Keratinocyte (primary cell): ENCODE measurements around the gene OAS3. TPM values are rescaled to one million over a fixed set of nuclear protein-coding genes. Genes with fewer than 3 reads are reported as not detected.

Source experiments
- DNase-seq: peaks from one replicate; pipeline ENCODE4 v3.0.0-alpha.2; 2011; ENCODE audit warnings: low read depth, missing footprints, low spot score
- FAIRE-seq: peaks from 2 replicates; lab custom pipeline; 2011; peaks lifted over from hg19 to GRCh38; lab: Jason Lieb, UNC
- H2AFZ ChIP-seq: 2 replicates; pipeline ENCODE4 v1.6.0; 2012; ENCODE audit warnings: low read length, control low read depth, inconsistent platforms; ENCODE audit not compliant: control insufficient read depth
- H3K27ac ChIP-seq: 2 replicates; pipeline ENCODE4 v1.5.1; 2011; ENCODE audit warnings: low read length; ENCODE audit not compliant: control insufficient read depth, insufficient read depth
- H3K27me3 ChIP-seq: 3 replicates; pipeline ENCODE4 v1.6.0; 2011; ENCODE audit warnings: low read length; ENCODE audit not compliant: control insufficient read depth, insufficient read depth; ENCODE audit errors: extremely low read depth
- H3K36me3 ChIP-seq, 2 experiments: 2 replicates in 1 of 2; 3 replicates in 1 of 2; pipeline ENCODE4 v1.5.1; 2011; ENCODE audit warnings: low read length in 2 of 2, mild to moderate bottlenecking in 1 of 2; ENCODE audit not compliant: control insufficient read depth in 2 of 2, insufficient read depth in 2 of 2; ENCODE audit errors: extremely low read depth in 1 of 2
- H3K4me1 ChIP-seq: 3 replicates; pipeline ENCODE4 v1.5.1; 2011; ENCODE audit warnings: low read length; ENCODE audit not compliant: control insufficient read depth, insufficient read depth; ENCODE audit errors: extremely low read depth
- H3K4me2 ChIP-seq: 3 replicates; pipeline ENCODE4 v1.6.0; 2011; ENCODE audit warnings: low read depth, low read length; ENCODE audit not compliant: control insufficient read depth, insufficient read depth; ENCODE audit errors: extremely low read depth
- H3K4me3 ChIP-seq, 3 experiments: fragments of 200-600 bp in 1 of 3; sonication (generic) in 1 of 3; 2 replicates in 2 of 3; 3 replicates in 1 of 3; pipeline ENCODE4 v1.5.1; 2011 to 2016; ENCODE audit warnings: low read length in 3 of 3, mild to moderate bottlenecking in 3 of 3, control low read depth in 2 of 3, inconsistent platforms in 1 of 3, low read depth in 1 of 3, mixed read lengths in 1 of 3, mixed run types in 1 of 3, moderate library complexity in 1 of 3; ENCODE audit not compliant: control insufficient read depth in 2 of 3, insufficient read depth in 2 of 3; ENCODE audit errors: extremely low read depth in 1 of 3
- H3K79me2 ChIP-seq: 2 replicates; pipeline ENCODE4 v1.6.0; 2012; ENCODE audit warnings: low read length; ENCODE audit not compliant: control insufficient read depth, insufficient read depth
- H3K9ac ChIP-seq: 3 replicates; pipeline ENCODE4 v1.6.0; 2011; ENCODE audit warnings: low read length; ENCODE audit not compliant: control insufficient read depth, insufficient read depth; ENCODE audit errors: extremely low read depth
- H3K9me1 ChIP-seq: 3 replicates; pipeline ENCODE4 v1.6.0; 2011; ENCODE audit warnings: low read length; ENCODE audit not compliant: control insufficient read depth, insufficient read depth; ENCODE audit errors: extremely low read depth
- H3K9me3 ChIP-seq: 2 replicates; pipeline ENCODE4 v1.5.1; 2012; ENCODE audit warnings: low read depth, low read length; ENCODE audit not compliant: control insufficient read depth
- H4K20me1 ChIP-seq: 3 replicates; pipeline ENCODE4 v1.6.0; 2011; ENCODE audit warnings: low read length; ENCODE audit not compliant: control insufficient read depth, insufficient read depth; ENCODE audit errors: extremely low read depth
- EZH2 ChIP-seq: IDR thresholded peaks from one replicate; pipeline ENCODE4 v1.6.1; 2012; ENCODE audit warnings: inconsistent platforms, mild to moderate bottlenecking, low read length, moderate library complexity
- dilution Hi-C: fragments of 300-500 bp; cut with MboI; formaldehyde crosslinking; loops from one replicate; pipeline ENCODE4 v1.7.0; 2020; ENCODE audit warnings: low sequenced_read_pairs; ENCODE audit not compliant: extremely low pct_ligation_motif_present
- polyA plus RNA-seq, 5 experiments: library from polyadenylated mRNA; depleted of rRNA in 3 of 5; stranded (reverse) in 3 of 5; stranded (forward) in 1 of 5; unstranded in 1 of 5; fragments of >200 nt; gene quantifications; 1 replicate in 1 of 5; 2 replicates in 3 of 5; 3 replicates in 1 of 5; pipeline versions ENCODE4 v1.2.1 to v1.2.3, GENCODE V29; 2011 to 2012; ENCODE audit warnings: missing spikeins in 2 of 5, low read depth in 1 of 5, low replicate concordance in 1 of 5
- TF ChIP-seq, protein P1 (sequence below), 3 experiments: IDR thresholded peaks in 1 of 3; conservative IDR thresholded peaks in 1 of 3; optimal IDR thresholded peaks in 1 of 3; 2 replicates in 2 of 3; 3 replicates in 1 of 3; pipeline versions ENCODE3 to v1.5.1; 2011; ENCODE audit warnings: low read length in 3 of 3, mild to moderate bottlenecking in 3 of 3, moderate library complexity in 2 of 3, control low read depth in 1 of 3, inconsistent platforms in 1 of 3; ENCODE audit not compliant: insufficient read depth in 2 of 3; ENCODE audit errors: extremely low read depth in 1 of 3

The OAS3 gene
- polyA plus RNA-seq, 1 donor (not counting 4 experiments of a cell fraction or from before 2014, with no cell fraction given) = 59.2 TPM

DNA sequence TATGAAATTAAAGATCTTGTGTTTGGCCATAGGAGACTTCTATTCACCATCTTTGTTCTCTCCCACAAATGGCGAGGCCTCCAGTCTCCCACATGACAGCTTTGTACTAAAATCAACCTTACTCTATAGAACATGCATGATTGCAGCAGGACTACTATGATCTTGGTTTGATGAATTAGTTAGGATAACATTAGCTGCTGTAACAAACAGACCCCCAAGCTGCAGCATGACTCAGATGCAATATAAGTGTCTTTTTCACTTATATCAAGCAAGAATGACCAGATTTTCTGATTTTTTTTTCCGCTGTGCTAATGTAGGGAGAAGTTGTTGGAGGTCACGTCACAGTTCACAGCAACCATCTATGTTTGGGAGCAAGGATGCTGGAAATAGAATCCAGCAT lies 10.8 kb upstream of the OAS3 start:
- TF ChIP-seq, protein P1, sequence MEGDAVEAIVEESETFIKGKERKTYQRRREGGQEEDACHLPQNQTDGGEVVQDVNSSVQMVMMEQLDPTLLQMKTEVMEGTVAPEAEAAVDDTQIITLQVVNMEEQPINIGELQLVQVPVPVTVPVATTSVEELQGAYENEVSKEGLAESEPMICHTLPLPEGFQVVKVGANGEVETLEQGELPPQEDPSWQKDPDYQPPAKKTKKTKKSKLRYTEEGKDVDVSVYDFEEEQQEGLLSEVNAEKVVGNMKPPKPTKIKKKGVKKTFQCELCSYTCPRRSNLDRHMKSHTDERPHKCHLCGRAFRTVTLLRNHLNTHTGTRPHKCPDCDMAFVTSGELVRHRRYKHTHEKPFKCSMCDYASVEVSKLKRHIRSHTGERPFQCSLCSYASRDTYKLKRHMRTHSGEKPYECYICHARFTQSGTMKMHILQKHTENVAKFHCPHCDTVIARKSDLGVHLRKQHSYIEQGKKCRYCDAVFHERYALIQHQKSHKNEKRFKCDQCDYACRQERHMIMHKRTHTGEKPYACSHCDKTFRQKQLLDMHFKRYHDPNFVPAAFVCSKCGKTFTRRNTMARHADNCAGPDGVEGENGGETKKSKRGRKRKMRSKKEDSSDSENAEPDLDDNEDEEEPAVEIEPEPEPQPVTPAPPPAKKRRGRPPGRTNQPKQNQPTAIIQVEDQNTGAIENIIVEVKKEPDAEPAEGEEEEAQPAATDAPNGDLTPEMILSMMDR (optimal IDR thresholded peaks at IDR 0.05 in 1 of 3, IDR thresholded peaks at IDR 0.05 in 1 of 3, conservative IDR thresholded peaks at IDR 0.05 in 1 of 3; ENCODE audit: extremely low read depth in 1 of 3, insufficient read depth in 2 of 3, low read length in 3 of 3) = no peak
- TF ChIP-seq EZH2 = no peak
- Histone ChIP-seq H3K79me2 (no peaks in the 10 kb centered on the region), H3K36me3 (no peaks in the 10 kb centered on the region), H4K20me1 (no peaks in the 10 kb centered on the region), H3K4me2 (no peak overlapping the region), H3K4me1 (no peaks in the 10 kb centered on the region), H3K27me3 (no peaks in the 10 kb centered on the region), H3K27ac (no peak overlapping the region), H3K9ac (no peak overlapping the region), H3K9me3 (no peaks in the 10 kb centered on the region), H3K4me3 (no peak overlapping the region), H3K9me1 (no peaks in the 10 kb centered on the region), H2AFZ (no peak overlapping the region)
- DNase-seq = no peak
- dilution Hi-C loops = no loop called here
- FAIRE-seq = no peak

GRCh38 chr12:112927925-112928324 lies 10.3 kb upstream of the OAS3 start:
- Histone ChIP-seq H3K79me2 (no peaks in the 10 kb centered on the region), H3K9me3 (no peaks in the 10 kb centered on the region), H3K9ac (no peak overlapping the region), H3K27me3 (no peaks in the 10 kb centered on the region), H4K20me1 (no peaks in the 10 kb centered on the region), H3K36me3 (no peaks in the 10 kb centered on the region), H3K4me2 (no peak overlapping the region), H2AFZ (no peak overlapping the region), H3K4me1 (no peaks in the 10 kb centered on the region), H3K9me1 (no peaks in the 10 kb centered on the region), H3K4me3 (no peak overlapping the region), H3K27ac (no peak overlapping the region)
- FAIRE-seq = no peak
- DNase-seq = no peak
- dilution Hi-C loops = no loop called here
- TF ChIP-seq EZH2 = no peak
- TF ChIP-seq, protein P1 (optimal IDR thresholded peaks at IDR 0.05 in 1 of 3, IDR thresholded peaks at IDR 0.05 in 1 of 3, conservative IDR thresholded peaks at IDR 0.05 in 1 of 3; ENCODE audit: extremely low read depth in 1 of 3, insufficient read depth in 2 of 3, low read length in 3 of 3) = no peak
